Inflammatory macrophage treated with lipopolysaccharide for 4 hours (primary cell): ENCODE measurements around the gene SMO.
"Not testable (repeated sequence)": the region's sequence is repeated elsewhere in the genome, so short reads cannot be mapped to it uniquely, and the experiment has no call there.

Experiments
- DNase-seq: peaks from one replicate; pipeline ENCODE4 v3.0.0-alpha.2; 2020

Gene SMO

GRCh38 chr7:129169686-129170440, 18.6 kb upstream of the SMO start:
- DNase-seq = peak; percentile 65

DNA sequence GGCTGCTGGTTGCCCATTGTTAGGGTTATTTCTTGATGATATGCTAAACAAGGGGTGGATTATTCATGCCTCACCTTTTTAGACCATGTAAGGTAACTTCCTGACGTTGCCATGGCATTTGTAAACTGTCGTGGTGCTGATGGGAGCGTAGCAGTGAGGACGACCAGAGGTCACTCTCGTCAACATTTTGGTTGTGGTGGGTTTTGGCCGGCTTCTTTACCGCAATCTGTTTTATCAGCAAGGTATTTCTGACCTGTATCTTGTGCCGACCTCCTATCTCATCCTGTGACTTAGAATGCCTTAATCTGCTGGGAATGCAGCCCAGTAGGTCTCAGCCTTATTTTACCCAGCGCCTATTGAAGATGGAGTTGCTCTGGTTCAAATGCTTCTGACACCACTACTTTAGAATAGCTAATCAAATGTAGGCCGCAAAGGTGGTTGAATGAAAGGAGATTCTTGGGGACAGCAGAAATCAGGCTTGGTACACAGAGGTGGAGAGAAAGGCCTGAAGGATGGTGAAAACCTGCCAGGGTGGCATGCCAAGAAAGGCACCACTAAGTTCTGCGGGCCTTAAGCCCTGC, 17.9 kb upstream of the SMO start:
- DNase-seq = no peak

GRCh38 chr7:129173861-129174260, 14.6 kb upstream of the SMO start:
- not testable (repeated sequence) for DNase-seq

DNA sequence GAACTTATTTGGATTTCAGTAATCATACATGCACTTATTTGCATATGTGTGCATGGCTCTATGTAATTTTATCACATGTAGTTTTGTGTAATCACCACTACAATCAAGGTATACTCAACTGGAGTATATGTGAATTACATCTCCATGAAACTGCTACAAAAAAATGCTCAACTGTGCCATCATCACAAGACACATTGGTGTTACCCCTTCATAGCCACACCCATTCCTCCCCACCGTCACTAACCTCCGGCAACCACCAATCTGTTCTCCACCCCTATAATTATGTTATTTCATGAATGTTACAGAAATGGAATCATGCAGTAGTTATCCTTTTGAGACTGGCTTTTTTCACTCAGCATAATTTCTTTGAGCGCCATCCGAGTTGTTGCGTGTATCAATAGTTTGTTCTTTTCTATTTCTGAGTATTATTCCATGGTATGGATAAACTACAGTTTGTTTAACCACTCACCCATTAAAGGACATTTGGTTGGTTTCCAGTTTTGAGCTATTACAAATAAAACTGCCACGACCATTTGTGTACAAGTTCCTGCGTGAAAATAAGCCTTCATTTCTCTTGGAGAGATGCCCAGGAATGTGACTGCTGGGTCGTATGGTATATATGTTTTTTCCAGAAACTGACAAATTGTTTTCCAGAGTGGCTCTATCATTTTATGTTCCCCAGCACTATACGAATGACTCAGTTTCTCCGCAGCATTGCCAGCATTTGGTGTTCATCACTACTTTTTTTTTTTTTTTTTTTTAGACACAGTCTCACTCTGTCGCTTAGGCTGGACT, 11.3 kb upstream of the SMO start:
- no peak for DNase-seq

- no peak for DNase-seq
Measured at GRCh38 chr7:129184981-129185670, 3.3 kb upstream of the SMO start.

DNA sequence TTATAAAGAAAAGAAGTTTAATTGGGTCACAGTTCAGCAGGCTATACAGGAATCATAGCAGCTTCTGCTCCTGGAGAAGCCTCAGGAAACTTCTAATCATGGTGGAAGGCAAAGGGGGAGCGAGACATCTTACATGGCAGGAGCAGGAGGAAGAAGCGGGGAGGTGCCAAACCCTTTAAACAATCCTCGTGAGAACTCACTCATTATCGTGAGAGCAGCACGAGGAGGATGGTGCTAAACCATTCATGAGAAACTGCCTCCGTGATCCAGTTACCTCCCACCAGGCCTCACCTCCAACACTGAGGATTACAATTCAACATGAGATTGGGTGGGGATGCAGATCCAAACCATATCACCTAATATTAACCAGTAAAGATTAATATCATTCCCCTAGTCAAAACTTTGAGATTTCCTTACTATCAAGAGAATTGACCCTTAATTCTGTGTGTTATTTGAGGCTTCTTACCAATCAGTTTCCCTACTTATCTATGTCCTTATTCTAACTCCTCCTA, 1.6 kb upstream of the SMO start:
- DNase-seq = no peak

DNA sequence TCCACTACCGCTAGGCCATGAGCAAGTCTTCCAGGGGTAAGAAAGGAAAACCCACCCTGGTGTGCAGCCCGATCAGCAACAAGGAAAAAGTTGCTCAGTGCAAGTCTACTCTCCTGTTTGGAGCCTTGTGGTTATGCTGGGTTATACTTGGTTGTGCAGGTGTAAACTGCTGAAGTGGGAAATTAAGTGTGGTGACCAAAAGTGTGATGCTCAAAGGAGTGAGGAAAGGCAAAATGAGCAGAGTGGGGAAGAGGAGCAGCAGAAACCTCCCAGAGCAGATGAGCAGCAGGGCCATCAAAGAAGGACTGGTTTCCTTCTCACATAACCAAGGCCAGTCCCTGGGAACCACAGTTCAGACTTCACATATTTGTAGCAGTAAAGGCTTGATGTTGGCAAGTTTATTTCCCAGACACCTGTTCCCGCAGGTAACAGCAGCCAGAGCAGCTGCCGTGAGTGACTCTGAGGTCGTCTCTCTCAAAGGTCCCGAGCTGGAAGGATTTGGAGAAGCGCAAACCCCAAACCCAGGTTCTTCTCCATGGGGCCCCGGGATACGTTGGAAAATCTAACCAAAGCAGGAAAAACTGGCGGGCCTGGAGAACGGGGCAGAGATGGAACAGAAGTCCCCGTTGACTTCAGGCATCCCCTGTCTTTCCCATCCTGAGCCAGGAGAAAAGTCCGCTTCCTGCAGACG, 607 bp upstream of the SMO start:
- DNase-seq = no peak

DNA sequence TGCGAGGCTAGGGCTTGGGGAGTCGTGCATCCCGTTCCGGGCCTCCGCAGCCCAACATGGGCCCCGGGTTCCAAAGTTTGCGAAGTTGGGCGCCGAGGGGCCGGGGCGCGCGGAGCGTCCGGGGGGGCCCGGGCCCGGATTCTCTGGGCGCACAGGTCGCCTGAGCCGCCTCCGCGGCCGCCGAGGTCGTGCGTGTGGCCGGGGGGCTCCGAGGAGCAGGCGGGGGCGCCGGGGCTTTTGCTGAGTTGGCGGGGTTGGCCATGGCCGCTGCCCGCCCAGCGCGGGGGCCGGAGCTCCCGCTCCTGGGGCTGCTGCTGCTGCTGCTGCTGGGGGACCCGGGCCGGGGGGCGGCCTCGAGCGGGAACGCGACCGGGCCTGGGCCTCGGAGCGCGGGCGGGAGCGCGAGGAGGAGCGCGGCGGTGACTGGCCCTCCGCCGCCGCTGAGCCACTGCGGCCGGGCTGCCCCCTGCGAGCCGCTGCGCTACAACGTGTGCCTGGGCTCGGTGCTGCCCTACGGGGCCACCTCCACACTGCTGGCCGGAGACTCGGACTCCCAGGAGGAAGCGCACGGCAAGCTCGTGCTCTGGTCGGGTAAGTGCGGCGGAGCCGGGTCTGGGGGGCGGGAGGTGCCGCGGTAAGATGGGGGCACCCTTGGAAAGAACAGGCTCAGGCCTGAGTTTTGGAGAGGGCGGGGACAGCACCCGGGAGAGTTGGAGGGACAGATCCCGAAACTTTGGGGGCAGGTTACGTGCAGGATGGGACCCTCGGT, 643 bp downstream of the SMO start:
- peak; percentile 21 for DNase-seq

DNA sequence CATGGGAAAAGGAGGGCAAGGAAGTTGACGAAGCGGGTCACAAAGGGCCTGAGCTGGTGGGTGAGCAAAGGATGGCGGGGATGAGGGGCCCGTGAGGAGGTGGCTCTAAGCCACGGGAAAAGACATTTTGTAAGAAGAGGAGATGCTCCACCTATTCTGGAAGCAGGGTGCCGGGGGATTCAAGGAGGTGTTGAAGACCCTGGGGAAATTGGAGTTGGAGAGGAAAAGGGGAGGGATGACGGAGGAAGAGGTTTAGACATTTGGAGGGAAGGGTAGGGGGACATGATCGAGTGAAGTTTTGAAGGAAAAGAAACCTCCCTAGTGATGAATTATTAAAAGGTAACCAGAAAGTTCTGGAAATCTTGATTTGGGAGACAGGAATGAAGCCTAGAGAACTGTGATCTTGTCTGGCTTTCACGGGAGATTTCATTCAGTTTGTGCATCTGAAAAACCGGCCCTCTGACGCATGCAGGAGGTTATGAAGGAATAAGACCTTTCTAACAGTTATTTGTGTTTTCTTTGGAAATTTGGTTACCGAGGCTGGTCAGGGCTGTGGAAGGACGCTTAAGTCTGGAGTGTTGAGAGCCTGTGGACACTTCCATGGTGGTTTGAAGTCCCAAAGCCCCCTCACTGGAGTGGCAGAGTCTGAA, 1.4 kb downstream of the SMO start:
- DNase-seq = no peak

DNA sequence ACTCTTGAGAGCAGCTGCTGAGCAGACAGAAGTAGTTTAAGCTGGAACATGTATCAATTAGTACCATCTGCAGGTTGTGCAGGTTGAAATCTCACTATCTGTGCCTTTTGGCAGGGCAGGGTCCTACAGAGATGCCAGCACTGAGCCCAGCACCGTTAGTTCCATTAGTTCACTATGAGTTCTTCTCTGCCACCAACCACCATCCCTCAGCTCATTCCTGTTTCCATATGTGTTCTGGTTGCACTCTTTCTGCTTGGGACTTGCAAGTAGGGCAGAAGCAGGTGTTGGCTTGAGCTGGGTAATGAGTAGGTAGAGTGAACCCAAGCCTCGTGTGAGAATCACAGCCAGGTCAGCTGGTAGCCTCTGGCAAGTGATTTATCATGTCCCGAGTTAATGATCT, 2.8 kb downstream of the SMO start:
- no peak for DNase-seq

- no peak for DNase-seq
Measured at GRCh38 chr7:129193892-129194291, 5.5 kb downstream of the SMO start.

GRCh38 chr7:129197771-129198170, 9.3 kb downstream of the SMO start:
- peak; percentile 78 for DNase-seq

- DNase-seq = no peak
Measured at GRCh38 chr7:129199406-129199805, 11.0 kb downstream of the SMO start.

- peak; percentile 70 for DNase-seq
Measured at GRCh38 chr7:129202058-129202777, 13.8 kb downstream of the SMO start.

DNA sequence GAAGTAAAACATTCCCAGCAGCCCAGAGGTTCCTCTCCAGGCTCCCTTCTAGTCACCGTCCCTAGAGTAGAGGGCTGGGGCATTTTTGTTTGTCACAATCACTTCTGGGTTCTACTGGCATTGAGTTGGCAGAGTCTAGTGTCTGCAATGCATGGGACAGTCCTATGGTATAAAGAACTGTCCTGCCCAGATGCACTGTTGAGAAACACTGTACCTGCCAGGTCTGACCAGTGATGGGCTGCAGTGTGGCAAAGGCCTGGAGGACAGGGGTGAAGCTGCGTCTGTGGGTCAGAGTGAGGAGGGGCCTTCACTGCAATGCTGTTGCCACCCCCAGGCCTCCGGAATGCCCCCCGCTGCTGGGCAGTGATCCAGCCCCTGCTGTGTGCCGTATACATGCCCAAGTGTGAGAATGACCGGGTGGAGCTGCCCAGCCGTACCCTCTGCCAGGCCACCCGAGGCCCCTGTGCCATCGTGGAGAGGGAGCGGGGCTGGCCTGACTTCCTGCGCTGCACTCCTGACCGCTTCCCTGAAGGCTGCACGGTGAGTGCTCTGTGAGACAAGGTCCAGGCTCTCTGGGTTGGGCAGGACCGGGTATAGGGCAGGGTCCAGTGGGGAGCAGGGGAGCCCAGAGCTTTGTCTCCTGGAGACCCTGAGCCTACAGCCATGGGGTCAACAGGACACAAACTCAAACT, 14.8 kb downstream of the SMO start:
- no peak for DNase-seq

DNA sequence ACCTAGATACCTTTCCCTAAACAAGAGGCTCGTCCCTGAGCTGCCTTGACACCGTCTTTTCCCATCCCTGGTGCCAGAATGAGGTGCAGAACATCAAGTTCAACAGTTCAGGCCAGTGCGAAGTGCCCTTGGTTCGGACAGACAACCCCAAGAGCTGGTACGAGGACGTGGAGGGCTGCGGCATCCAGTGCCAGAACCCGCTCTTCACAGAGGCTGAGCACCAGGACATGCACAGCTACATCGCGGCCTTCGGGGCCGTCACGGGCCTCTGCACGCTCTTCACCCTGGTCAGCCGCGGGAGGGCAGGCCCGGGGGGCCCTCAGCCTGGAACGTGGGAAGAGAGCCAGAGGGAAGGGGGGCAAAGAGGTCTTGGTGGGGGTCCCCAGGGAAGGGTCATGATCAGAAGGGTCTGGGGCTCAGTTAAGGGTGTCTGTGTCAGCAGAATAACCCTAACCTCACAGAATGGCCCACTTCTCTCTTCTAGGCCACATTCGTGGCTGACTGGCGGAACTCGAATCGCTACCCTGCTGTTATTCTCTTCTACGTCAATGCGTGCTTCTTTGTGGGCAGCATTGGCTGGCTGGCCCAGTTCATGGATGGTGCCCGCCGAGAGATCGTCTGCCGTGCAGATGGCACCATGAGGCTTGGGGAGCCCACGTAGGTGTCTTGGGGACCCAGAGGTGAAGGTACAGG, 16.8 kb downstream of the SMO start:
- no peak for DNase-seq

- DNase-seq = peak; percentile 31
Measured at GRCh38 chr7:129205987-129206785, 17.8 kb downstream of the SMO start.

- no peak for DNase-seq
Measured at GRCh38 chr7:129208667-129209066, 20.2 kb downstream of the SMO start.
